TTC549 (cell line): ENCODE results near the gene TRANK1.
"Not testable (repeated sequence)": the region's sequence is repeated elsewhere in the genome, so short reads cannot be mapped to it uniquely, and the experiment has no call there.

Experiments
- FAIRE-seq: peaks from 2 replicates; lab custom pipeline; 2012; peaks lifted over from hg19 to GRCh38; lab: Jason Lieb, UNC

TRANK1 gene

DNA sequence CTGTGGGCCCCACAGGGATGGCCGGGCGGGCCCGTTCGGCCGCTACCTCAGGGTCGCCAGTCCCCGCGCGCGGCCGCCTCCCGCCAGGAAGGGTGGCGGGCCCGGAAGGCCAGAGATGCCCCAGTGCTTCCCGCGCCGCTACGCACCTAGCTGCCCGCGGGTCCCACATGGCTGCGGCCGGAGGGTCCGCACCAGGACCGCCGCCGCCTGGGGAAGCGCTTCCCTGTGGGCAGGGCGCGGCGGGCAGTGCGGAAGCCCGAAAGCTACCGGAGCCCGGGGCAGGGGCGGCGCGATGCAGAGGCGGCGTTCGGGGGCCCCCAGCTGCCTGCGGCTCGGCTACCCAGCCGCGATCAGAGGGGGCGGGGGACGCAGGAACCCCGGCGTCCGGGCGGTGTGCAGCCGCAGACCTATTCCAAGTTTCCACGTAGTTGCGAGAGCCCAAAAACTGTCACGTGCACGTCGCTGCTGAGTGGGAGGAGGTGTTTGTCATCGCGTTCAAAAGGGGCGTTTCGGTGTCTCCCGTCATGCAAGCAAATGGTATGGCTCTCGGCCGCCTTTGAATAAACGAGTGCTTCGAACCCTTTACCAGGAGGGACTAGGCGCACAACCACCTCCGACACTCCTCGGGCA is at the start of gene TRANK1:
TSS of gene TRANK1 (minus strand) at position 414 of the 630 bp plus-strand sequence. CDS start at position 169, 245 bp downstream.
- no peak for FAIRE-seq

GRCh38 chr3:36993326-36994283 is 48.8 kb upstream of the TRANK1 start, which contains the start of gene MLH1:
Gene MLH1 (plus strand): TSS chr3:36993518. CDS start chr3:36993548, 30 bp downstream.
- FAIRE-seq = no peak

- FAIRE-seq = peak; percentile 99
Observed at GRCh38 chr3:36992806-36993325, 48.0 kb upstream of the TRANK1 start, which contains the start of gene EPM2AIP1. Gene EPM2AIP1 (minus strand): TSS chr3:36993131. CDS start chr3:36993077, 54 bp downstream.

- FAIRE-seq = no peak
Observed at GRCh38 chr3:36991923-36992805, 47.3 kb upstream of the TRANK1 start.

DNA sequence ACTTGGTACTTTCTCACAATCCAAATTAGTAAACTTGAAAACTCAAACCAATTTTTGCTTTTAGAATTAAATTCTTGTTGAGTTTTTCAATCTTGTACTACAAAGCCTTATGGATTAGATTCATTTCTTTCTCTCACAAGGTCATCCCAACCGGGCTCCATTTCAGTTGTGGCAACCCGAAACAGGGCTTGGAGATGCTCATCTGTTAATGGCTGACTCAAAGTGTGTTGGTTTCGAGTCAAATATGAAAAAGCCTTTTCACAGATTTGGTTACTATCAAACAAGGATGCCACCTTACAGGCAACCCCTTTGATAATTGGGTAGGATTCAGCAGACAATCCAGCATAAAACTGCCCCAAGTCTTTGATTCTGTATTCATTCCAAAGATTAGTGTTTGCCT is 46.3 kb upstream of the TRANK1 start:
- FAIRE-seq = no peak

DNA sequence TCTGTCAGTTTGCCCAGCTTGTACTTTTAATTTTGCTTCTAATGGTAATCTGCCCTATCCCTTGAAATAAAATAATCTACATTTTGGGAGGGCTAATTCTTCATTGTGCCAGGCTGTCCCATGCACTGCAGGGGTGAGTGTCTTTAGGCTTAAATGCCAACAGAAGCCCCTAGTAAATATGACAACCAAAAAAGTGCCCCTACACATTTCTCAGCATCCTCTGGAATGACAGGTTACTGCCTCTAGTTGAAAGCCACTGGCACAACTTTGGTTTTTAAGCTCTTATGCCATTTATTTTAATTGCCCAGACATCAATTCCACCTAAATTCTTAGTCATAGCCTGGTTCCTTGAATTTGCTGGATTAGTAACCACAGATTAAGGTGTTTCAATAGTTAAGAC is 44.7 kb upstream of the TRANK1 start:
- no peak for FAIRE-seq

DNA sequence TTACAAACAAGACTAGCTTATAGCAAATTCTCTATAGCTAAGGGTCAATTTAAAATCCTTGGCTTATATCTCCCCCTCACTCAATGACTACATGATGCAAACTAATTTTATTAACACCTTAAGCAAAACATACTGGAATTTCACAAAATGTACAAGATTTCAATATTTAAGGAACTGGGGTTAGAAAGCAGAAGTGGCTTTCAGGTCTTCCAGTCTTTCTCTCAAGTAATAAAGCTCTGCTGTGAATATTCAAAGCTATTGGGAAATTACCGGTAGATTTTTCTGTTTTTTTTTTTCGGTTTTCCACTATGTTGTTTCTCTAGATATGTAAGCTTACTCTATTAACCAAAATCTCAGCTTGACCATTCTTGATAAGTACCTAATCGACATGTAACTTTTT is 44.2 kb upstream of the TRANK1 start:
- FAIRE-seq = no peak

GRCh38 chr3:36988356-36988755 is 43.5 kb upstream of the TRANK1 start:
- FAIRE-seq = no peak

- FAIRE-seq = no peak
Observed at GRCh38 chr3:36981006-36981405, 36.2 kb upstream of the TRANK1 start.

- FAIRE-seq = no peak
Observed at GRCh38 chr3:36973139-36973538, 28.3 kb upstream of the TRANK1 start.

DNA sequence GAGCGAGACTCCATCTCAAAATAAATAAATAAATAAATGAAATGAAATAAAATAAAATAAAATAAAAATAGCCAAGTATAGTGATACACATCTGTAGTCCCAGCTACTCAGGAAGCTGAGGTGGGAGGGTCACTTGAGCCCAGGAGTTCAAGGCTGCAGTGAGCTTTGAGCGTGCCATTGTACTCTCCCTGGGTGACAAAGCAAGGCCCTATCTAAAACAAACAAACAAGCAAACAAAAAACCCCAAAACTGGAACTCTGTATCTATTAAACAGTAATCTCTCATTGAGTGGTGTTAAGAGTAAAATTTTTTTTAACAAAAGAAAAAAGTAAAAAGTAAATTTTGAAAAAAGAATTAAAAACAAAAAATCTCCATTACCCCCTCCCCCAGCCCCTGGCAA is 27.3 kb upstream of the TRANK1 start:
- no peak for FAIRE-seq

GRCh38 chr3:36969540-36970432 is 24.9 kb upstream of the TRANK1 start:
- no peak for FAIRE-seq

- no peak for FAIRE-seq
Observed at GRCh38 chr3:36969085-36969484, 24.2 kb upstream of the TRANK1 start.

GRCh38 chr3:36965440-36965839 is 20.6 kb upstream of the TRANK1 start:
- FAIRE-seq = no peak

DNA sequence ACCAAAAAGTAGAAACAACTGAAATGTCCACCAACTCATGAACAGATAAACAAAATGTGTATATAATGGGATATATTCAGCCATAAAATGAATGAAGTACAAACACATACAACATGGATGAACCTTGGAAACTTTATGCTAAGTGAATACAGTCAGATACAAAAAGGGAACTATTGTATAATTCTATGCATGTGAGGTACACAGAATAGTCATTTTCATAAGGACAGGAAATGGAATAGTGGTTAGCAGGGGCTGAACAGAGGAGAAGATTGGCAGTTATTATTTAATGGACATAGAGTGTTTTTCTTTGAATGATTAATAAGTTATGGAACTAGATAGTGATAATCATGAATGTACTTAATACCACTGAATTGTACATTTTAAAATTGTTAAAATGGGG is 20.0 kb upstream of the TRANK1 start:
- no peak for FAIRE-seq

DNA sequence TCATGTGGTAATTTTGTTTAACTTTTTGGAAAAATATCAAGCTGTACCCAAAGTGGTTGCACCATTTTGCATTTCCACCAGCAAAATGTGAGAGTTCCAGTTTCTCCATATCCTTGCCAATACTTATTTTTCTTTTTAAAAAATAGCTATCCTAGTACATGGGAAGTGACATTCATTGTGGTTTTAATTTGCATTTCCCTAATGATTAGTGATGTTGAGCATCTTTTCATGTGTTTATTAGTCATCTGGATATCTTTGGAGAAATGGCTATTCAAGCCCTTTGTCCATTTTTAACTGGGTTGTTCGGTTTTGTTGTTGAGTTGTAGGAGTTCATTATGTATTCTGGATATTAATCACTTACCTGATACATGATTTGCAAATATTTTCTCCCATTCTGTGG is 19.5 kb upstream of the TRANK1 start:
- no peak for FAIRE-seq

- not testable (repeated sequence) for FAIRE-seq
Observed at GRCh38 chr3:36963008-36963407, 18.2 kb upstream of the TRANK1 start.

DNA sequence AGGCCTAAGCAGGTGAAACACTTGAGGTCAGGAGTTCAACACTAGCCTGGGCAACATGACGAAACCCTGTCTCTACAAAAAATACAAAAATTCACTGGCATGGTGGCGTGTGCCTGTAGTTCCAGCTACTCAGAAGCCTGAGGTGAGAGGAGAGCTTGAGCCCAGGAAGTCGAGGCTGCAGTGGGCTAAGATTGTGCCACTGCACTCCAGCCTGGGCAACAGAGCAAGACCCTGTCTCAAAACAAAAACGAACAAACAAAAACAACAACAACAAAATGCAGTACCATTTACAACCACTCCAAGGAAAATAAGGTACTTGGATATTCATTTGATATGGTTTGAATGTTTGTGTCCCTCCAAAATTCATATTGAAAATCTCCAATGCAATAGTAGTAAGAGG is 15.6 kb upstream of the TRANK1 start:
- FAIRE-seq = no peak

DNA sequence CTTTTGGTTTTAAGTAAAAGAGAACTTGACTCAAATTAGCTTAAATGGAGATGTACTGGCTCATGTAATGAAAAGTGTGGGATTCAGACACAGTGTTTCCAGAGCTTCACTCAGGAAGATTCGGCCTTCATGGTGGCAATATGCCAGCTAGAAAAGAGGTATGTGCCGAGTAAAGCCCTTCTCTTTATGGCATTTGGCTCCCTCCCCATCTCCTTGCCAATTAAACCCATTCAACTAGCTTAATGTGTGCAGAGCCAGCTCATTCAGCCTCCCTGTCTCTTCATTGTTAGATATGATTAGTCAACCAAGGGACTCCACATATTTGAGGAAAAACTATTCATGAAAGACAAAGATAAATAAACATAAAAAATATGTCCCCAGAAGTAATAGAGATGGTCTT is 15.0 kb upstream of the TRANK1 start:
- FAIRE-seq = no peak

DNA sequence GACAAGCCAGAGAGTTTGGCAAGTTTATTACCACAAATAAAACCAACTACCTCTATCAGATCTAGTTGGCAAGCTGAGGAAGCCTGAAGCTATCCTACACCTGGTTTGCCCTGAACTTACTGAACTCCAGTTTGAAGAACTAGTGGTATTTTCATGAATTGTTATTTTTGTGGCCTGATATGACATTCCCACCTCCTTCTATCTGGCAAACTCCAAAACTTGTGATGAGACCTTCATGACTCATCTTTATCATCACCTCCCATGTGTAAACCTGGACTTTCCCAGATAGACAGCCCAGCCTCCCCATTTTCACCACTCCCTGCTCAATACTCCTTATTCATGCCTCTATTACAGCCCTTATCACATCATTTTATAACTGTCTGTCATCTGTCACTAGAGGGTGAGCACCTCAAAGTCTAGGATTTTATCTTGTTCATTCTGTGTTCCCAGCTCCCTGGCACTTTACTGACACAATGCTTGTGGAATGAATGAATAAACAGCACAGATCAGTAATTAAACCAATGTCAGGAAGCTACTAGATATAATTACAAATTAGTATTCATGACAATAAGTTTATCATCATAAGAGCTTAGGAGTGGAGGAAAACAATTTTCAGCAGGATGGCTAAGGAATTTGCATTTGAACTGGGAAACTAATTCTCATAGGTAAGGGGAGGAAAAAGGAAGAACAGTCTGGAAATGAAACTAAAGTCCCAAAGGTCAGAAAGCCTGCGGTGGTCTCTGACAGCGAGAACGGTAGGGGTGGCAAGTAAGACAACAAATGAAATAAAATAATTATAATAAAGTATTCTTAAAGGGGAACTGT is 13.2 kb upstream of the TRANK1 start:
- no peak for FAIRE-seq
